SK-N-SH (cell line): ENCODE data around the gene RBMS1.

Source experiments
- CTCF ChIP-seq: fragments of 200-600 bp; sonication (generic); IDR thresholded peaks from 2 replicates; pipeline ENCODE4 v1.6.1; 2017; ENCODE audit warnings: antibody characterized with exemption, mild to moderate bottlenecking, moderate library complexity
- MAX ChIP-seq: IDR thresholded peaks from 2 replicates; pipeline ENCODE4 v1.4.0; 2012; ENCODE audit warnings: low read depth

GRCh38 chr2:160229591-160229990 is 264.0 kb downstream of the RBMS1 start:
- 0 out of 2 replicates have a peak, but pooled peaks have one; percentile 34 for TF ChIP-seq MAX
- no peak for TF ChIP-seq CTCF
